SK-N-SH treated with all-trans-retinoic acid at 6 μM for 48 hours (cell line): Measurements from ENCODE around the gene GART.

Experiments
- BACH2 ChIP-seq: fragments of 250-450 bp; sonication (Bioruptor Pico); IDR thresholded peaks from 2 replicates; pipeline ENCODE4 v1.9.0; 2021; ENCODE audit warnings: mild to moderate bottlenecking, borderline replicate concordance
- CREB5 ChIP-seq: fragments of 250-450 bp; sonication (Bioruptor Pico); IDR thresholded peaks from 2 replicates; pipeline ENCODE4 v1.5.1; 2020; ENCODE audit warnings: low read depth, mild to moderate bottlenecking, moderate library complexity
- CSDC2 ChIP-seq: fragments of 250-450 bp; sonication (Bioruptor Pico); IDR thresholded peaks from 2 replicates; pipeline ENCODE4 v1.5.0; 2020; ENCODE audit warnings: mild to moderate bottlenecking, moderate library complexity
- CSRNP3 ChIP-seq: fragments of 250-450 bp; sonication (Bioruptor Pico); IDR thresholded peaks from 2 replicates; pipeline ENCODE4 v1.5.1; 2021; ENCODE audit warnings: mild to moderate bottlenecking, moderate library complexity
- ISL1 ChIP-seq: fragments of 250-450 bp; sonication (Bioruptor Pico); IDR thresholded peaks from 2 replicates; pipeline ENCODE4 v2.1.2; 2022; ENCODE audit warnings: mild to moderate bottlenecking, moderate library complexity
- PATZ1 ChIP-seq: fragments of 250-450 bp; sonication (Bioruptor Pico); IDR thresholded peaks from 2 replicates; pipeline ENCODE4 v1.8.0; 2020; ENCODE audit warnings: mild to moderate bottlenecking, moderate library complexity, borderline replicate concordance
- POU6F1 ChIP-seq: fragments of 250-450 bp; sonication (Bioruptor Pico); IDR thresholded peaks from 2 replicates; pipeline ENCODE4 v1.8.0; 2021; ENCODE audit warnings: low read depth, mild to moderate bottlenecking, moderate library complexity, borderline replicate concordance
- RARB ChIP-seq: fragments of 250-450 bp; sonication (Bioruptor Pico); IDR thresholded peaks from 2 replicates; pipeline ENCODE4 v1.8.0; 2021; ENCODE audit warnings: mild to moderate bottlenecking, moderate library complexity
- TOX ChIP-seq: fragments of 250-450 bp; sonication (Bioruptor Pico); IDR thresholded peaks from 2 replicates; pipeline ENCODE4 v1.8.0; 2021; ENCODE audit warnings: mild to moderate bottlenecking, moderate library complexity, borderline replicate concordance

GRCh38 chr21:33473344-33473743 lies 68.6 kb downstream of the GART start:
- TF ChIP-seq TOX (no peak), CSRNP3 (CRISPR knock-in tag) (no peak), ISL1 (CRISPR knock-in tag) (no peak), BACH2 (CRISPR knock-in tag) (no peak), RARB (CRISPR knock-in tag) (no peak), CREB5 (CRISPR knock-in tag) (no peak), POU6F1 (CRISPR knock-in tag) (no peak), PATZ1 (no peak), CSDC2 (CRISPR knock-in tag) (no peak)
